Tibial artery (tissue), 4 donors: Measurements from ENCODE around the gene RELT.

Experiments
- DNase-seq, 2 donors: peaks; one replicate each; pipeline ENCODE4 v3.0.0-alpha.2; 2019
- H3K27ac ChIP-seq, 2 donors: fragments of 200-600 bp; sonication (generic) in 1 of 2; 1 replicate in 1 of 2; 2 replicates in 1 of 2; pipeline ENCODE4 v1.5.1; 2018 to 2019; ENCODE audit warnings: mild to moderate bottlenecking in 1 of 2
- H3K27me3 ChIP-seq, 2 donors: fragments of 200-600 bp; sonication (generic) in 1 of 2; one replicate each; pipeline versions ENCODE4 v1.5.1 to v1.6.0; 2016 to 2019
- H3K36me3 ChIP-seq, 3 donors: fragments of 200-600 bp; sonication (generic) in 2 of 3; one replicate each; pipeline ENCODE4 v1.5.1; 2016 to 2019; ENCODE audit warnings: mild to moderate bottlenecking in 2 of 3
- H3K4me1 ChIP-seq, 4 donors: fragments of 200-600 bp; sonication (generic) in 2 of 4; 1 replicate in 3 of 4; 2 replicates in 1 of 4; pipeline ENCODE4 v1.5.1; 2016 to 2019
- H3K4me3 ChIP-seq, 2 donors: fragments of 200-600 bp; sonication (generic) in 1 of 2; 1 replicate in 1 of 2; 2 replicates in 1 of 2; pipeline ENCODE4 v1.5.1; 2018 to 2019; ENCODE audit warnings: mild to moderate bottlenecking in 2 of 2
- H3K9me3 ChIP-seq, 3 donors: fragments of 200-600 bp; sonication (generic) in 1 of 3; one replicate each; pipeline ENCODE4 v1.5.1; 2016 to 2019
- CTCF ChIP-seq, 2 experiments: fragments of 200-600 bp in 1 of 2; fragments of 450-650 bp in 1 of 2; IDR thresholded peaks; one replicate each; pipeline ENCODE4 v1.5.1; 2017 to 2019; ENCODE audit warnings: antibody characterized with exemption in 2 of 2, mild to moderate bottlenecking in 1 of 2, moderate library complexity in 1 of 2
- intact Hi-C: fragments of 100-400 bp; cut with DNase I; formaldehyde crosslinking; loops from one replicate; pipeline ENCODE4 v1.15.0; 2023; ENCODE audit warnings: low total_unique reads

The RELT gene

GRCh38 chr11:73409431-73409830 lies 33.2 kb downstream of the RELT start:
- H3K27ac ChIP-seq, result no peak overlapping the region
- H3K4me3 ChIP-seq, result no peak overlapping the region
- peaks cover 9 to 55% (median 35%) of the 10 kb centered on the region in 3 donors for H3K36me3 ChIP-seq
- no peaks in the 10 kb centered on the region for H3K9me3 ChIP-seq
- no peak for DNase-seq
- no peaks in the 10 kb centered on the region for H3K27me3 ChIP-seq
- intact Hi-C loops, result no loop called here
- H3K4me1 ChIP-seq, result peaks cover 0 to 17% (median 7%) of the 10 kb centered on the region in 4 donors
- no peak for TF ChIP-seq CTCF (IDR thresholded peaks at IDR 0.05)

GRCh38 chr11:73410627-73411026 lies 34.4 kb downstream of the RELT start:
- H3K4me1 ChIP-seq, result peaks cover 0 to 28% (median 17%) of the 10 kb centered on the region in 4 donors
- no peak for TF ChIP-seq CTCF (IDR thresholded peaks at IDR 0.05)
- H3K4me3 ChIP-seq, result no peak overlapping the region
- no peak overlapping the region for H3K27ac ChIP-seq
- no peaks in the 10 kb centered on the region for H3K27me3 ChIP-seq
- no peak for DNase-seq
- intact Hi-C loops, result no loop called here
- H3K36me3 ChIP-seq, result peaks cover 9 to 45% (median 31%) of the 10 kb centered on the region in 3 donors
- H3K9me3 ChIP-seq, result no peaks in the 10 kb centered on the region

DNA sequence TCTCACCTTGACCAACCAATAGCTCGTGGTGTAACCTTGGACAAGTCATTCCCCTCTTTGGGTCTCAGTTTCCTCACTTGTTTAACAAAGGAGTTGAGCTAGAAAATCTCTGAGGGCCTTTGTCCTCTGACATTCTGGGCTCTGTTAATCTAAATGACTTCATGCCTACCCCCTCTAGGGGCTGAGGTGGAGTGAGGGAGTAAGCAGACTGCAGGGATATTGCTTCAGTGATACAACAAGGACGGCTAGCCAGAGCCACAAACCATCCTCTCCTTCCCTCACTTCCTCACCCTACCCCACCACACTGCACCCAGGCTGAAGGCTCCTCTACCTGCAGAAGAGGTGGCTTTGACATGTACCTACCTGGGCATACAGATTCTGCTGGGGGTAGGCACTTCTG lies 34.8 kb downstream of the RELT start:
- intact Hi-C loops, result no loop called here
- DNase-seq, result no peak
- Histone ChIP-seq H3K4me3 (no peak overlapping the region), H3K27me3 (no peaks in the 10 kb centered on the region), H3K36me3 (peaks cover 9 to 41% (median 31%) of the 10 kb centered on the region in 3 donors), H3K4me1 (peaks cover 0 to 33% (median 19%) of the 10 kb centered on the region in 4 donors), H3K27ac (no peak overlapping the region), H3K9me3 (no peaks in the 10 kb centered on the region)
- TF ChIP-seq CTCF (IDR thresholded peaks at IDR 0.05), result no peak

DNA sequence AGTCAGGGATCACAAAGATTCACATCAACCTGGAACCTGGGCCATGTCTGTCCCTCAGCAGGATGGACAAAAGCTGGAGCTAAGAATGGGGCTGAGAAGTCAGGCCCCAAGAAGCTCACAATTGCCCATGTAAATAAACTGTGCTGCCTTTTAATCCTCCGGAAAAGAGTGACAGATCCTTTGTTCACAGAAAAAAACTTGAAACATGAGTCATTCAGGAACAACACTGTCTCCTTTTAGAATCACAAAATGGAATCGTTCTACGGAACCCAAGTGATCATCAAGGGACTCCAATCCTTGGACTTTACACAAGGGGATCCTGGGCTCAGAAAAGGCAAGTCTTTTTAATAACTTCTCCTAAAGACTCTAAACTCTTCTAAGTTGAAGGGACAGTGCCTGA lies 36.1 kb downstream of the RELT start:
- Histone ChIP-seq H3K27ac (peak overlapping the region in 1 of 2 donors; percentile 9), H3K4me1 (peaks cover 0 to 38% (median 22%) of the 10 kb centered on the region in 4 donors), H3K27me3 (no peaks in the 10 kb centered on the region), H3K4me3 (no peak overlapping the region), H3K9me3 (no peaks in the 10 kb centered on the region), H3K36me3 (peaks cover 0 to 30% (median 21%) of the 10 kb centered on the region in 3 donors)
- DNase-seq, result no peak
- intact Hi-C loops, result no loop called here
- TF ChIP-seq CTCF (IDR thresholded peaks at IDR 0.05), result no peak

- peaks cover 0 to 25% (median 12%) of the 10 kb centered on the region in 3 donors for H3K36me3 ChIP-seq
- peaks cover 0 to 38% (median 22%) of the 10 kb centered on the region in 4 donors for H3K4me1 ChIP-seq
- H3K27ac ChIP-seq, result peak overlapping the region; percentile 60 to 61
- no peaks in the 10 kb centered on the region for H3K27me3 ChIP-seq
- TF ChIP-seq CTCF (IDR thresholded peaks at IDR 0.05), result no peak
- H3K4me3 ChIP-seq, result no peak overlapping the region
- intact Hi-C loops, result no loop called here
- no peak for DNase-seq
- no peaks in the 10 kb centered on the region for H3K9me3 ChIP-seq
Measured at GRCh38 chr11:73413256-73413655, 37.1 kb downstream of the RELT start.
